ENCODE data around the gene CFAP97. TPM values are rescaled to one million over a fixed set of nuclear protein-coding genes. Genes with fewer than 3 reads are reported as not detected.
A peak's percentile ranks its signal among the peaks of the same experiment; 100 is the strongest.

Gene CFAP97
- total and polyA plus RNA-seq, 2 donors (not counting 1 experiment from before 2014, with no cell fraction given): 11.3 to 32.0 TPM

- intact Hi-C loops (cut with micrococcal nuclease): no loop called here
- Histone ChIP-seq H3K36me3 (replicated peaks in 1 of 2; ENCODE audit: control extremely low read depth in 1 of 2, control insufficient read depth in 1 of 2, extremely low read depth in 1 of 2, insufficient read depth in 2 of 2, low read length in 1 of 2) (no peaks in the 10 kb centered on the region), H3K27me3 (replicated peaks in 1 of 4; ENCODE audit: control extremely low read depth in 1 of 4, control insufficient read depth in 3 of 4, insufficient read depth in 4 of 4, low read length in 3 of 4) (peaks cover 0 to 30% (median 17%) of the 10 kb centered on the region in 4 experiments), H3K9ac (ENCODE audit: low read length) (peak overlapping the region; percentile 73), H3K4me2 (replicated peaks; ENCODE audit: low read depth, low read length, poor library complexity, severe bottlenecking) (peak overlapping the region; percentile 93), H4K20me1 (ENCODE audit: control insufficient read depth, insufficient read depth, low read length, poor library complexity, severe bottlenecking) (no peaks in the 10 kb centered on the region), H3K9me3 (ENCODE audit: control extremely low read depth in 1 of 3, control insufficient read depth in 2 of 3, insufficient read depth in 1 of 3, low read length in 2 of 3) (peaks cover 0 to 15% (median 0%) of the 10 kb centered on the region in 3 donors), H3K27ac (ENCODE audit: low read length in 2 of 2) (no peak overlapping the region), H2AFZ (ENCODE audit: insufficient read depth, low read depth, low read length, poor library complexity, severe bottlenecking) (peak overlapping the region; percentile 77), H3K79me2 (ENCODE audit: control insufficient read depth, insufficient read depth, low read length) (no peaks in the 10 kb centered on the region), H3K4me3 (ENCODE audit: control extremely low read depth in 1 of 5, extremely low read depth in 1 of 5, insufficient read depth in 1 of 5, low read depth in 2 of 5, low read length in 4 of 5) (peak overlapping the region in 4 of 5 experiments; percentile 54 to 73 (median 60)), H3K4me1 (ENCODE audit: control insufficient read depth in 2 of 2, insufficient read depth in 2 of 2, low read length in 2 of 2) (peaks cover 17 to 25% of the 10 kb centered on the region in 2 donors)
- ATAC-seq (ENCODE audit: low read depth) (peak; percentile 34), DNase-seq (peak; percentile 21)
- ChIA-PET POLR2A (no interaction called here), CTCF (interaction anchor here (0.6 to 1.7 kb wide), 3 partner anchors 15 to 342 kb away, joined by 3 to 5 read pairs (median 3); partner anchors contain the start of gene SLC25A4)
- H3K27ac Mint-ChIP-seq: no peak overlapping the region
- H3K9me3 Mint-ChIP-seq (ENCODE audit: insufficient read depth): no peaks in the 10 kb centered on the region
- 16% methylated on average over 63 of the region's 64 CpGs for WGBS (ENCODE audit: insufficient coverage)
- peak overlapping the region; percentile 69 for H3K4me3 Mint-ChIP-seq
- H3K27me3 Mint-ChIP-seq: peaks cover 33% of the 10 kb centered on the region
- peaks cover 20% of the 10 kb centered on the region for H3K4me1 Mint-ChIP-seq
- TF ChIP-seq EZH2 (IDR thresholded peaks at IDR 0.05; ENCODE audit: borderline replicate concordance, insufficient read depth, low read depth, low read length, poor library complexity, severe bottlenecking) (no peak), CTCF (IDR thresholded peaks at IDR 0.05) (no peak)
Observed at GRCh38 chr4:185127021-185127925, 76.5 kb downstream of the CFAP97 start.

- Mint-ChIP-seq H3K9me3 (ENCODE audit: insufficient read depth) (no peaks in the 10 kb centered on the region), H3K4me3 (no peak overlapping the region), H3K4me1 (peaks cover 19% of the 10 kb centered on the region), H3K27me3 (peaks cover 31% of the 10 kb centered on the region), H3K27ac (no peak overlapping the region)
- Histone ChIP-seq H3K79me2 (ENCODE audit: control insufficient read depth, insufficient read depth, low read length) (no peaks in the 10 kb centered on the region), H2AFZ (ENCODE audit: insufficient read depth, low read depth, low read length, poor library complexity, severe bottlenecking) (no peak overlapping the region), H3K4me3 (ENCODE audit: control extremely low read depth in 1 of 5, extremely low read depth in 1 of 5, insufficient read depth in 1 of 5, low read depth in 2 of 5, low read length in 4 of 5) (no peak overlapping the region), H4K20me1 (ENCODE audit: control insufficient read depth, insufficient read depth, low read length, poor library complexity, severe bottlenecking) (no peaks in the 10 kb centered on the region), H3K36me3 (replicated peaks in 1 of 2; ENCODE audit: control extremely low read depth in 1 of 2, control insufficient read depth in 1 of 2, extremely low read depth in 1 of 2, insufficient read depth in 2 of 2, low read length in 1 of 2) (no peaks in the 10 kb centered on the region), H3K4me2 (replicated peaks; ENCODE audit: low read depth, low read length, poor library complexity, severe bottlenecking) (no peak overlapping the region), H3K27ac (ENCODE audit: low read length in 2 of 2) (no peak overlapping the region), H3K9me3 (ENCODE audit: control extremely low read depth in 1 of 3, control insufficient read depth in 2 of 3, insufficient read depth in 1 of 3, low read length in 2 of 3) (peaks cover 0 to 15% (median 0%) of the 10 kb centered on the region in 3 donors), H3K27me3 (replicated peaks in 1 of 4; ENCODE audit: control extremely low read depth in 1 of 4, control insufficient read depth in 3 of 4, insufficient read depth in 4 of 4, low read length in 3 of 4) (peaks cover 0 to 25% (median 12%) of the 10 kb centered on the region in 4 experiments), H3K4me1 (ENCODE audit: control insufficient read depth in 2 of 2, insufficient read depth in 2 of 2, low read length in 2 of 2) (peaks cover 15 to 22% of the 10 kb centered on the region in 2 donors), H3K9ac (ENCODE audit: low read length) (no peak overlapping the region)
- intact Hi-C loops (cut with micrococcal nuclease): no loop called here
- ChIA-PET CTCF (interaction anchor here (0.8 to 2.8 kb wide), 2 partner anchors 10 to 28 kb away, joined by 3 to 20 read pairs; no protein-coding TSS in a partner anchor), POLR2A (no interaction called here)
- TF ChIP-seq EZH2 (IDR thresholded peaks at IDR 0.05; ENCODE audit: borderline replicate concordance, insufficient read depth, low read depth, low read length, poor library complexity, severe bottlenecking) (no peak), CTCF (IDR thresholded peaks at IDR 0.05) (no peak)
- DNase-seq (no peak), ATAC-seq (ENCODE audit: low read depth) (no peak)
- no CpG with 5 or more reads among the region's 3 CpGs for WGBS (ENCODE audit: insufficient coverage)
Observed at GRCh38 chr4:185124006-185124405, 79.8 kb downstream of the CFAP97 start.
